Measurements from ENCODE around the gene DYRK1A.

Gene DYRK1A

GRCh38 chr21:37447288-37447936 is 80.8 kb downstream of the DYRK1A start:
- no peak for DNase-seq (ENCODE audit: low read depth in 1 of 2, low spot score in 1 of 2)

- DNase-seq (ENCODE audit: low read depth in 1 of 2, low spot score in 1 of 2) = no peak
Observed at GRCh38 chr21:37449302-37449937, 82.8 kb downstream of the DYRK1A start.

GRCh38 chr21:37450445-37450941 is 83.9 kb downstream of the DYRK1A start:
- no peak for DNase-seq (ENCODE audit: low read depth in 1 of 2, low spot score in 1 of 2)

- no peak for DNase-seq (ENCODE audit: low read depth in 1 of 2, low spot score in 1 of 2)
Observed at GRCh38 chr21:37451446-37451845, 84.9 kb downstream of the DYRK1A start.

GRCh38 chr21:37452227-37452626 is 85.7 kb downstream of the DYRK1A start:
- no peak for DNase-seq (ENCODE audit: low read depth in 1 of 2, low spot score in 1 of 2)

GRCh38 chr21:37453350-37453749 is 86.8 kb downstream of the DYRK1A start:
- no peak for DNase-seq (ENCODE audit: low read depth in 1 of 2, low spot score in 1 of 2)

GRCh38 chr21:37454869-37455503 is 88.4 kb downstream of the DYRK1A start:
- DNase-seq (ENCODE audit: low read depth in 1 of 2, low spot score in 1 of 2) = no peak

GRCh38 chr21:37455504-37455911 is 88.9 kb downstream of the DYRK1A start:
- DNase-seq (ENCODE audit: low read depth in 1 of 2, low spot score in 1 of 2) = no peak

- DNase-seq (ENCODE audit: low read depth in 1 of 2, low spot score in 1 of 2) = no peak
Observed at GRCh38 chr21:37458669-37459276, 92.2 kb downstream of the DYRK1A start.

GRCh38 chr21:37459575-37459974 is 93.0 kb downstream of the DYRK1A start:
- DNase-seq (ENCODE audit: low read depth in 1 of 2, low spot score in 1 of 2) = no peak

GRCh38 chr21:37460196-37460595 is 93.6 kb downstream of the DYRK1A start:
- DNase-seq (ENCODE audit: low read depth in 1 of 2, low spot score in 1 of 2) = no peak

- no peak for DNase-seq (ENCODE audit: low read depth in 1 of 2, low spot score in 1 of 2)
Observed at GRCh38 chr21:37461479-37461878, 94.9 kb downstream of the DYRK1A start.

GRCh38 chr21:37462087-37462861 is 95.7 kb downstream of the DYRK1A start:
- no peak for DNase-seq (ENCODE audit: low read depth in 1 of 2, low spot score in 1 of 2)

GRCh38 chr21:37463083-37463801 is 96.7 kb downstream of the DYRK1A start:
- DNase-seq (ENCODE audit: low read depth in 1 of 2, low spot score in 1 of 2) = peak in 1 of 2 donors; percentile 8

GRCh38 chr21:37467082-37467481 is 100.5 kb downstream of the DYRK1A start:
- no peak for DNase-seq (ENCODE audit: low read depth in 1 of 2, low spot score in 1 of 2)

- no peak for DNase-seq (ENCODE audit: low read depth in 1 of 2, low spot score in 1 of 2)
Observed at GRCh38 chr21:37468909-37469308, 102.3 kb downstream of the DYRK1A start.

GRCh38 chr21:37469441-37469840 is 102.9 kb downstream of the DYRK1A start:
- DNase-seq (ENCODE audit: low read depth in 1 of 2, low spot score in 1 of 2) = no peak

GRCh38 chr21:37472581-37472980 is 106.0 kb downstream of the DYRK1A start:
- no peak for DNase-seq (ENCODE audit: low read depth in 1 of 2, low spot score in 1 of 2)

GRCh38 chr21:37473491-37473890 is 106.9 kb downstream of the DYRK1A start:
- DNase-seq (ENCODE audit: low read depth in 1 of 2, low spot score in 1 of 2) = no peak

GRCh38 chr21:37474342-37474741 is 107.8 kb downstream of the DYRK1A start:
- no peak for DNase-seq (ENCODE audit: low read depth in 1 of 2, low spot score in 1 of 2)
